ENCODE data around the gene USP30.

DNA sequence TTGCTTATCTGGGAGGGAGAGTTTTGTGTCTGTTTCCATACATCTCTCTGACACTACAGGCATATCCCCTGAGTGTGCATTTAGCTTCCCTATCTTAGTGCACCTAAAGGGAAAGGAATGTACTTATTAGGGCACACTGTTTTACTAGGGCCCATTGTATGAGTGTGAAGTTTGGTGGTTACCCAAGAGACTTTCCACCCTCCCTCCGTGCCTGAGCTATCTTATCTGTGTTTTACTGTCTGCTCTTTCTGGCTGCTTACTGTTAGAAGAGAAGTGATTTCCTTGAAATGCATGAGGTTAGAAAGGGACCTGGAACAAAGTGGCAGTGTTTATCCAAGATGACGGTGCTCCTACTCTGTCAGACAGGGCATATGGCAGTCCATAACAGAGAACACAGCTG is 23.0 kb upstream of the USP30 start:
- TF ChIP-seq, protein P1, sequence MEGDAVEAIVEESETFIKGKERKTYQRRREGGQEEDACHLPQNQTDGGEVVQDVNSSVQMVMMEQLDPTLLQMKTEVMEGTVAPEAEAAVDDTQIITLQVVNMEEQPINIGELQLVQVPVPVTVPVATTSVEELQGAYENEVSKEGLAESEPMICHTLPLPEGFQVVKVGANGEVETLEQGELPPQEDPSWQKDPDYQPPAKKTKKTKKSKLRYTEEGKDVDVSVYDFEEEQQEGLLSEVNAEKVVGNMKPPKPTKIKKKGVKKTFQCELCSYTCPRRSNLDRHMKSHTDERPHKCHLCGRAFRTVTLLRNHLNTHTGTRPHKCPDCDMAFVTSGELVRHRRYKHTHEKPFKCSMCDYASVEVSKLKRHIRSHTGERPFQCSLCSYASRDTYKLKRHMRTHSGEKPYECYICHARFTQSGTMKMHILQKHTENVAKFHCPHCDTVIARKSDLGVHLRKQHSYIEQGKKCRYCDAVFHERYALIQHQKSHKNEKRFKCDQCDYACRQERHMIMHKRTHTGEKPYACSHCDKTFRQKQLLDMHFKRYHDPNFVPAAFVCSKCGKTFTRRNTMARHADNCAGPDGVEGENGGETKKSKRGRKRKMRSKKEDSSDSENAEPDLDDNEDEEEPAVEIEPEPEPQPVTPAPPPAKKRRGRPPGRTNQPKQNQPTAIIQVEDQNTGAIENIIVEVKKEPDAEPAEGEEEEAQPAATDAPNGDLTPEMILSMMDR (IDR thresholded peaks at IDR 0.05), result no peak
- TF ChIP-seq ZNF219 (CRISPR knock-in tag; IDR thresholded peaks at IDR 0.05; ENCODE audit: borderline replicate concordance) (no peak), ZBTB21 (CRISPR knock-in tag; IDR thresholded peaks at IDR 0.05; ENCODE audit: borderline replicate concordance) (no peak), ETV6 (CRISPR knock-in tag; IDR thresholded peaks at IDR 0.05) (no peak), ESRRA (CRISPR knock-in tag; IDR thresholded peaks at IDR 0.05; ENCODE audit: borderline replicate concordance) (no peak), JUN (CRISPR knock-in tag; IDR thresholded peaks at IDR 0.05) (no peak), SP1 (CRISPR knock-in tag; conservative IDR thresholded peaks at IDR 0.05) (no peak), SMAD4 (CRISPR knock-in tag; IDR thresholded peaks at IDR 0.05) (no peak)
- TF ChIP-seq, protein P2, sequence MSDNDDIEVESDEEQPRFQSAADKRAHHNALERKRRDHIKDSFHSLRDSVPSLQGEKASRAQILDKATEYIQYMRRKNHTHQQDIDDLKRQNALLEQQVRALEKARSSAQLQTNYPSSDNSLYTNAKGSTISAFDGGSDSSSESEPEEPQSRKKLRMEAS (CRISPR knock-in tag; IDR thresholded peaks at IDR 0.05), result no peak

All from WTC11 (cell line).